Stimulated activated CD8-positive, alpha-beta memory T cell treated with anti-CD3 and anti-CD28 coated beads, Interleukin-2, amount 100 ng/mL, for 1 hour (primary cell): ENCODE data around the gene SSBP3.

Experiments used
- DNase-seq, 2 donors: peaks; one replicate each; pipeline ENCODE4 v3.0.0-alpha.2; 2020; ENCODE audit warnings: low read depth in 2 of 2

The SSBP3 gene

GRCh38 chr1:54409156-54410142, 3.3 kb upstream of the SSBP3 start:
- no peak for DNase-seq

GRCh38 chr1:54408147-54409066, 2.2 kb upstream of the SSBP3 start:
- no peak for DNase-seq

- DNase-seq: peak; percentile 31 to 43
Measured at GRCh38 chr1:54407404-54408146, 1.4 kb upstream of the SSBP3 start.

- peak in 1 of 2 donors; percentile 7 for DNase-seq
Measured at GRCh38 chr1:54407154-54407403, 885 bp upstream of the SSBP3 start.

- DNase-seq: no peak
Measured at GRCh38 chr1:54405898-54406293, 298 bp downstream of the SSBP3 start.

- no peak for DNase-seq
Measured at GRCh38 chr1:54404939-54405897, 976 bp downstream of the SSBP3 start.

GRCh38 chr1:54404263-54404662, 1.9 kb downstream of the SSBP3 start:
- no peak for DNase-seq

- no peak for DNase-seq
Measured at GRCh38 chr1:54403808-54404261, 2.4 kb downstream of the SSBP3 start.

- no peak for DNase-seq
Measured at GRCh38 chr1:54403405-54403804, 2.8 kb downstream of the SSBP3 start.

- DNase-seq: no peak
Measured at GRCh38 chr1:54402896-54403295, 3.3 kb downstream of the SSBP3 start.

GRCh38 chr1:54401799-54402198, 4.4 kb downstream of the SSBP3 start:
- no peak for DNase-seq

GRCh38 chr1:54400329-54400728, 5.9 kb downstream of the SSBP3 start:
- no peak for DNase-seq

GRCh38 chr1:54399765-54400164, 6.4 kb downstream of the SSBP3 start:
- DNase-seq: no peak

GRCh38 chr1:54398963-54399528, 7.1 kb downstream of the SSBP3 start:
- no peak for DNase-seq

- no peak for DNase-seq
Measured at GRCh38 chr1:54397980-54398379, 8.2 kb downstream of the SSBP3 start.

GRCh38 chr1:54397090-54397591, 9.1 kb downstream of the SSBP3 start:
- DNase-seq: no peak

- no peak for DNase-seq
Measured at GRCh38 chr1:54396261-54396933, 9.8 kb downstream of the SSBP3 start.

- no peak for DNase-seq
Measured at GRCh38 chr1:54395281-54395934, 10.8 kb downstream of the SSBP3 start.

GRCh38 chr1:54394104-54394503, 12.1 kb downstream of the SSBP3 start:
- no peak for DNase-seq
